Tibial nerve (tissue), 4 donors: ENCODE data around the gene MYO5A. TPM values are rescaled to one million over a fixed set of nuclear protein-coding genes. Genes with fewer than 3 reads are reported as not detected.

Experiments used
- DNase-seq, 2 donors: peaks; one replicate each; pipeline ENCODE4 v3.0.0-alpha.2; 2019; ENCODE audit warnings: low spot score in 2 of 2
- H3K27ac ChIP-seq, 4 donors: fragments of 200-600 bp; sonication (generic) in 3 of 4; one replicate each; pipeline ENCODE4 v1.5.1; 2017 to 2019; ENCODE audit warnings: mild to moderate bottlenecking in 1 of 4
- H3K27me3 ChIP-seq, 2 donors: fragments of 200-600 bp; sonication (generic) in 1 of 2; one replicate each; pipeline versions ENCODE4 v1.5.1 to v1.6.0; 2017 to 2019
- H3K36me3 ChIP-seq, 3 donors: fragments of 200-600 bp; sonication (generic); one replicate each; pipeline ENCODE4 v1.5.1; 2018 to 2019
- H3K4me1 ChIP-seq, 4 donors: fragments of 200-600 bp; sonication (generic) in 3 of 4; one replicate each; pipeline ENCODE4 v1.5.1; 2017 to 2019
- H3K4me3 ChIP-seq, 4 donors: fragments of 200-600 bp; sonication (generic) in 3 of 4; one replicate each; pipeline ENCODE4 v1.5.1; 2017 to 2019; ENCODE audit warnings: mild to moderate bottlenecking in 1 of 4, moderate library complexity in 1 of 4
- H3K9me3 ChIP-seq, 4 donors: fragments of 200-600 bp; sonication (generic) in 3 of 4; one replicate each; pipeline ENCODE4 v1.5.1; 2017 to 2019
- EP300 ChIP-seq, 2 donors: sonication (generic); formaldehyde crosslinking; IDR thresholded peaks; one replicate each; pipeline ENCODE4 v1.6.1; 2017; ENCODE audit warnings: antibody characterized with exemption in 2 of 2, mild to moderate bottlenecking in 1 of 2
- POLR2A ChIP-seq, 2 donors: fragments of 450-650 bp; IDR thresholded peaks; one replicate each; pipeline ENCODE4 v1.6.1; 2017; ENCODE audit warnings: antibody characterized with exemption in 2 of 2, mild to moderate bottlenecking in 2 of 2, moderate library complexity in 2 of 2
- WGBS, 2 donors: methylation state at CpG; one replicate each; pipeline ENCODE4 v1.1.5; 2018; 5-methylcytosine and 5-hydroxymethylcytosine counted together
- small RNA-seq: library from RNA; depleted of rRNA; stranded (forward); fragments of <200 nt; gene quantifications from one replicate; pipeline ENCODE3, GENCODE V24; 2016
- total RNA-seq, 4 donors: library from RNA; depleted of rRNA; stranded (reverse); fragments of >200 nt; gene quantifications; one replicate each; pipeline ENCODE4 v1.1.0, GENCODE V29; 2016
- TF ChIP-seq, protein P1 (sequence below), 5 experiments: fragments of 200-600 bp in 3 of 5; fragments of 450-650 bp in 2 of 5; sonication (generic) in 3 of 5; IDR thresholded peaks; one replicate each; pipeline ENCODE4 v1.5.1; 2016 to 2019; ENCODE audit warnings: antibody characterized with exemption in 5 of 5, mild to moderate bottlenecking in 3 of 5, moderate library complexity in 2 of 5

Gene MYO5A
- total RNA-seq, 4 donors from 2014 or later, result 38.7 to 101 (median 46.9) TPM

DNA sequence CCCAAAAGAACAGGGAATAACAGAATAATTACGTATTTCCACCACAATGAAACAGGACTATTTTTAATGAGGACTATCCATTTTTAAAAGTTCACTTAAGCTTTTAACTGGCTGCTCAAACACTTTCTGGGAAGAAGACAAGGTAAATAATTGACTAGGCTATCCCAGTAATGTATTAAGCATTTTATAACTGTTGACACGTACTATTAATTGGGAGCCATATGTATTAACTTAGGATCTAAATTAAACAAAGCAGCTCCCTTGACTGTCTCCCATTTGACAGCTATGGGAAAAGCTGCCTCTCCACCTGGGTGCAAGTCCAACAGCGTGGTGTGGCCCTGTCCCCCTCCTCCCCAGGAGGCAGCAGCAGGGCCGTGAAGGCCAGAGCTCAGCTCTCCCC is 269.2 kb downstream of the MYO5A start:
- no peak overlapping the region for H3K27ac ChIP-seq
- no peaks in the 10 kb centered on the region for H3K9me3 ChIP-seq
- no peak overlapping the region for H3K4me3 ChIP-seq
- WGBS, 2 donors, result 78 to 96% methylated on average over 4 of the region's 4 CpGs
- H3K27me3 ChIP-seq, result no peaks in the 10 kb centered on the region
- H3K4me1 ChIP-seq, result peaks cover 0 to 29% (median 10%) of the 10 kb centered on the region in 4 donors
- DNase-seq, result no peak
- TF ChIP-seq, protein P1, sequence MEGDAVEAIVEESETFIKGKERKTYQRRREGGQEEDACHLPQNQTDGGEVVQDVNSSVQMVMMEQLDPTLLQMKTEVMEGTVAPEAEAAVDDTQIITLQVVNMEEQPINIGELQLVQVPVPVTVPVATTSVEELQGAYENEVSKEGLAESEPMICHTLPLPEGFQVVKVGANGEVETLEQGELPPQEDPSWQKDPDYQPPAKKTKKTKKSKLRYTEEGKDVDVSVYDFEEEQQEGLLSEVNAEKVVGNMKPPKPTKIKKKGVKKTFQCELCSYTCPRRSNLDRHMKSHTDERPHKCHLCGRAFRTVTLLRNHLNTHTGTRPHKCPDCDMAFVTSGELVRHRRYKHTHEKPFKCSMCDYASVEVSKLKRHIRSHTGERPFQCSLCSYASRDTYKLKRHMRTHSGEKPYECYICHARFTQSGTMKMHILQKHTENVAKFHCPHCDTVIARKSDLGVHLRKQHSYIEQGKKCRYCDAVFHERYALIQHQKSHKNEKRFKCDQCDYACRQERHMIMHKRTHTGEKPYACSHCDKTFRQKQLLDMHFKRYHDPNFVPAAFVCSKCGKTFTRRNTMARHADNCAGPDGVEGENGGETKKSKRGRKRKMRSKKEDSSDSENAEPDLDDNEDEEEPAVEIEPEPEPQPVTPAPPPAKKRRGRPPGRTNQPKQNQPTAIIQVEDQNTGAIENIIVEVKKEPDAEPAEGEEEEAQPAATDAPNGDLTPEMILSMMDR (IDR thresholded peaks at IDR 0.05), result no peak
- TF ChIP-seq POLR2A (IDR thresholded peaks at IDR 0.05) (no peak), EP300 (IDR thresholded peaks at IDR 0.05) (no peak)
- no peaks in the 10 kb centered on the region for H3K36me3 ChIP-seq

DNA sequence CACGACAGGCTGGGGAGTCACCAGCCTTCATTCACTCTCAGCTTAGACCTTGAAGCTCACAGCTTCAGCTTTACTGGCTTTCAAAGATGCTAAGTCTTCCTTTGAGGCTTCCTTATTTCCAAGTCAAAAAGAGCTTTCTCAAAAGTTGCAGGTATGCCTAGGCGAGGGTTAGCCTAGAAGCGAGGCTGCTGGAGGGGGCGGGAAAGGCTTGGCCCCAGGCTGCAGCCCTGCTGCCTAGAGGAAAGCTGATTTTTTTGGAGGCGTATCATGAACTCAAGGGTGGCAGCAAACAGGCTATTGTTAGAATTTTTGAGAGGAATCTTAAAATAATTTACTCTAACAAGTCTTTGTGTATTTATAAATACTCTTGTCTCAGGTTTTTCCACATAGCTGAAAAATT is 270.2 kb downstream of the MYO5A start:
- H3K27ac ChIP-seq, result no peak overlapping the region
- TF ChIP-seq POLR2A (IDR thresholded peaks at IDR 0.05) (no peak), EP300 (IDR thresholded peaks at IDR 0.05) (no peak)
- TF ChIP-seq, protein P1 (IDR thresholded peaks at IDR 0.05), result no peak
- DNase-seq, result no peak
- no peaks in the 10 kb centered on the region for H3K36me3 ChIP-seq
- H3K4me3 ChIP-seq, result no peak overlapping the region
- 88 to 92% methylated on average over 5 of the region's 5 CpGs for WGBS, 2 donors
- H3K27me3 ChIP-seq, result no peaks in the 10 kb centered on the region
- no peaks in the 10 kb centered on the region for H3K9me3 ChIP-seq
- peaks cover 0 to 29% (median 10%) of the 10 kb centered on the region in 4 donors for H3K4me1 ChIP-seq

DNA sequence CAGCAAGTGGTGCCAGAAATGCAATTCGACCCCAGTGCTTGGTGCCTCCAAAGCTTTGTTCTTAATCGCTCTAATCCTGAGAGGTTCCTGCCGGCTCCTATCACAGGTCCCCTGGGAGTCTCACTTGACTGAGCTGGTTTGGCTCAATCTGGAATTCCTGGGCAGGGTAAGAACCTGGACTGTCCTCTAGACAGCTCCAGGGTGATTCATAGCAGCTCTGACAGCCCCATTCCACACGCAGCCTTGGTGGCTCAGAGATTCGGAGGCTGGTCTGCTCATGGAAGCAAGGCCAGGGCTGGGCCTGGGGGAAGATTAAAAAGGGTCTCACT is 271.0 kb downstream of the MYO5A start:
- WGBS, 2 donors, result 64 to 78% methylated on average over 5 of the region's 5 CpGs
- H3K36me3 ChIP-seq, result no peaks in the 10 kb centered on the region
- no peaks in the 10 kb centered on the region for H3K27me3 ChIP-seq
- no peak overlapping the region for H3K4me3 ChIP-seq
- H3K4me1 ChIP-seq, result peaks cover 0 to 25% (median 9%) of the 10 kb centered on the region in 4 donors
- H3K9me3 ChIP-seq, result no peaks in the 10 kb centered on the region
- TF ChIP-seq EP300 (IDR thresholded peaks at IDR 0.05) (no peak), POLR2A (IDR thresholded peaks at IDR 0.05) (no peak)
- TF ChIP-seq, protein P1 (IDR thresholded peaks at IDR 0.05), result no peak
- DNase-seq, result no peak
- H3K27ac ChIP-seq, result no peak overlapping the region

Small RNA genes within 50 kb of the gene (small RNA-seq; reads per million reads assigned to genes)
- gene MIR1266, result 0.38 reads per million

Other genes starting within 250 kb of the MYO5A start
- 10 to 100 TPM in 3 of 4 donors, 1 to 10 TPM in 1; 9.8 to 39.3 (median 12.6) TPM for gene MYO5C, start 233.1 kb downstream of the MYO5A start, total RNA-seq
- gene ARPP19, start 40.1 kb upstream of the MYO5A start, total RNA-seq, result 100 to 1,000 TPM in 3 of 4 donors, 10 to 100 TPM in 1; 84.9 to 123 (median 110) TPM
- 10 to 100 TPM; 64.5 to 98.8 (median 88.5) TPM for gene ATOSA, start 150.5 kb upstream of the MYO5A start, total RNA-seq